GM23338 (cell line): ENCODE data around the gene ARID1B. TPM values are rescaled to one million over a fixed set of nuclear protein-coding genes. Genes with fewer than 3 reads are reported as not detected.

Experiments used
- ATAC-seq: fragments of 200-7000 bp; cut with Tn5 transposase; 3 replicates; pipeline ENCODE4 v1.9.1; 2020
- DNase-seq: peaks from one replicate; pipeline ENCODE4 v3.0.0-alpha.2; 2015; ENCODE audit warnings: low spot score
- H2AFZ ChIP-seq: fragments of 200-600 bp; sonication (generic); 2 replicates; pipeline ENCODE4 v1.8.0; 2016; ENCODE audit warnings: antibody characterized with exemption, mild to moderate bottlenecking, moderate library complexity
- H3F3A ChIP-seq: fragments of 200-600 bp; sonication (generic); replicated peaks from 2 replicates; pipeline ENCODE4 v1.8.0; 2017; ENCODE audit warnings: antibody characterized with exemption, mixed run types, low read depth
- H3K27ac ChIP-seq: fragments of 200-600 bp; sonication (generic); 2 replicates; pipeline ENCODE4 v1.6.1; 2016; ENCODE audit warnings: low read depth
- H3K27me3 ChIP-seq: fragments of 200-600 bp; sonication (generic); 2 replicates; pipeline ENCODE4 v1.8.0; 2016; ENCODE audit warnings: mild to moderate bottlenecking, mixed run types, moderate library complexity; ENCODE audit not compliant: insufficient read depth
- H3K36me3 ChIP-seq: fragments of 200-600 bp; sonication (generic); 2 replicates; pipeline ENCODE4 v1.8.0; 2016; ENCODE audit warnings: mild to moderate bottlenecking; ENCODE audit not compliant: insufficient read depth
- H3K4me1 ChIP-seq: fragments of 200-600 bp; sonication (generic); 2 replicates; pipeline ENCODE4 v1.8.0; 2016; ENCODE audit warnings: mild to moderate bottlenecking, moderate library complexity; ENCODE audit not compliant: insufficient read depth
- H3K4me2 ChIP-seq: fragments of 200-600 bp; sonication (generic); 2 replicates; pipeline ENCODE4 v1.7.1; 2017; ENCODE audit warnings: mixed run types
- H3K4me3 ChIP-seq: fragments of 200-600 bp; sonication (generic); 2 replicates; pipeline ENCODE4 v1.6.1; 2016; ENCODE audit warnings: mixed run types
- H3K79me2 ChIP-seq: fragments of 200-600 bp; sonication (generic); replicated peaks from 2 replicates; pipeline ENCODE4 v1.8.0; 2017; ENCODE audit warnings: mild to moderate bottlenecking; ENCODE audit not compliant: insufficient read depth
- H3K9me2 ChIP-seq: fragments of 200-600 bp; sonication (generic); 2 replicates; pipeline ENCODE4 v1.8.0; 2017; ENCODE audit not compliant: insufficient read depth
- H4K20me1 ChIP-seq: fragments of 200-600 bp; sonication (generic); replicated peaks from 2 replicates; pipeline ENCODE4 v1.8.0; 2017; ENCODE audit warnings: mild to moderate bottlenecking; ENCODE audit not compliant: insufficient read depth
- H3K27ac Mint-ChIP-seq: 2 replicates; pipeline ENCODE4 v1.8.0; 2020; ENCODE audit warnings: inconsistent platforms, mild to moderate bottlenecking, moderate library complexity, mixed read lengths
- H3K27me3 Mint-ChIP-seq: 3 replicates; pipeline ENCODE4 v1.8.0; 2022; ENCODE audit warnings: low read depth, mild to moderate bottlenecking, moderate library complexity, mixed read lengths, inconsistent platforms; ENCODE audit not compliant: insufficient read depth, poor library complexity
- H3K36me3 Mint-ChIP-seq: 3 replicates; pipeline ENCODE4 v1.8.0; 2021; ENCODE audit warnings: low read depth, mild to moderate bottlenecking, inconsistent platforms, moderate library complexity, mixed read lengths
- H3K4me1 Mint-ChIP-seq: 3 replicates; pipeline ENCODE4 v1.8.0; 2020; ENCODE audit warnings: mild to moderate bottlenecking, inconsistent platforms, mixed read lengths
- H3K4me3 Mint-ChIP-seq: 3 replicates; pipeline ENCODE4 v1.8.0; 2021; ENCODE audit warnings: moderate library complexity, mild to moderate bottlenecking, inconsistent platforms, mixed read lengths
- H3K9me3 Mint-ChIP-seq: 3 replicates; pipeline ENCODE4 v1.8.0; 2020; ENCODE audit warnings: moderate library complexity, mild to moderate bottlenecking, inconsistent platforms, mixed read lengths
- CREB1 ChIP-seq: fragments of 250-450 bp; sonication (Bioruptor Pico); IDR thresholded peaks from 2 replicates; pipeline ENCODE4 v1.5.0; 2020; ENCODE audit warnings: low read depth, mild to moderate bottlenecking, moderate library complexity
- EZH2 ChIP-seq: fragments of 200-600 bp; sonication (generic); IDR thresholded peaks from one replicate; pipeline ENCODE4 v1.8.0; 2017; ENCODE audit warnings: antibody characterized with exemption, mild to moderate bottlenecking, low read depth; ENCODE audit not compliant: unreplicated experiment
- EZH2phosphoT487 ChIP-seq: fragments of 200-600 bp; sonication (generic); IDR thresholded peaks from one replicate; pipeline ENCODE4 v1.8.1; 2018; ENCODE audit warnings: antibody characterized with exemption; ENCODE audit not compliant: unreplicated experiment
- JUNB ChIP-seq: IDR thresholded peaks from one replicate; pipeline ENCODE4 v1.6.1; 2016; ENCODE audit warnings: antibody characterized with exemption; ENCODE audit not compliant: unreplicated experiment
- NANOG ChIP-seq: IDR thresholded peaks from 2 replicates; pipeline ENCODE4 v1.6.1; 2016; ENCODE audit warnings: antibody characterized with exemption, borderline replicate concordance
- POLR2AphosphoS5 ChIP-seq: IDR thresholded peaks from 2 replicates; pipeline ENCODE4 v1.6.1; 2016; ENCODE audit warnings: antibody characterized with exemption, low read depth
- STAT1 ChIP-seq: IDR thresholded peaks from one replicate; pipeline ENCODE4 v1.6.1; 2016; ENCODE audit warnings: antibody characterized with exemption; ENCODE audit not compliant: unreplicated experiment
- ZNF114 ChIP-seq: fragments of 250-450 bp; sonication (Bioruptor Pico); IDR thresholded peaks from 2 replicates; pipeline ENCODE4 v1.5.0; 2020; ENCODE audit warnings: mild to moderate bottlenecking, moderate library complexity
- ZNF331 ChIP-seq: fragments of 250-450 bp; sonication (Bioruptor Pico); IDR thresholded peaks from 2 replicates; pipeline ENCODE4 v1.5.0; 2020; ENCODE audit warnings: low read depth, mild to moderate bottlenecking, moderate library complexity
- ZNF462 ChIP-seq: fragments of 250-450 bp; sonication (Bioruptor Pico); IDR thresholded peaks from 2 replicates; pipeline ENCODE4 v1.5.0; 2020; ENCODE audit warnings: mild to moderate bottlenecking, moderate library complexity
- polyA plus RNA-seq: library from polyadenylated mRNA; unstranded; fragments of >200 nt; fragmentation: Nextera tagmentation; extraction: Ambion mirVana; gene quantifications from 2 replicates; pipeline ENCODE4 v1.2.1, GENCODE V29; 2016
- total RNA-seq: library from RNA; depleted of rRNA; stranded (reverse); fragments of >200 nt; shearing (Covaris generic); gene quantifications from 2 replicates; pipeline ENCODE4 v1.2.3, GENCODE V29; 2014
- TF ChIP-seq, protein P1 (sequence below), 2 experiments: fragments of 200-600 bp in 1 of 2; sonication (generic) in 1 of 2; conservative IDR thresholded peaks; 2 replicates each; pipeline versions ENCODE4 v1.5.1 to v1.6.1; 2016 to 2017; ENCODE audit warnings: antibody characterized with exemption in 2 of 2, low read depth in 2 of 2, mild to moderate bottlenecking in 2 of 2, moderate library complexity in 1 of 2
- TF ChIP-seq, protein P2 (sequence below): IDR thresholded peaks from one replicate; pipeline ENCODE4 v1.6.1; 2018; ENCODE audit warnings: antibody characterized with exemption; ENCODE audit not compliant: unreplicated experiment
- TF ChIP-seq, protein P3 (sequence below): IDR thresholded peaks from 2 replicates; pipeline ENCODE4 v1.6.1; 2016; ENCODE audit warnings: antibody characterized with exemption

Gene ARID1B
- total and polyA plus RNA-seq, 2 experiments from 2014 or later: 59.3 to 72.2 TPM

- Histone ChIP-seq H3F3A (peaks cover 11% of the 10 kb centered on the region; the same call in 1 of the 2 replicates), H3K9me2 (peaks cover 9% of the 10 kb centered on the region; the same call in 1 of the 2 replicates), H3K36me3 (no peaks in the 10 kb centered on the region), H3K4me3 (no peak overlapping the region), H3K4me1 (peaks cover 3% of the 10 kb centered on the region; the same call in 1 of the 2 replicates), H3K79me2 (no peaks in the 10 kb centered on the region), H3K27ac (no peak overlapping the region), H3K27me3 (peaks cover 38% of the 10 kb centered on the region), H2AFZ (no peak overlapping the region), H3K4me2 (no peak overlapping the region), H4K20me1 (no peaks in the 10 kb centered on the region)
- TF ChIP-seq, protein P1, sequence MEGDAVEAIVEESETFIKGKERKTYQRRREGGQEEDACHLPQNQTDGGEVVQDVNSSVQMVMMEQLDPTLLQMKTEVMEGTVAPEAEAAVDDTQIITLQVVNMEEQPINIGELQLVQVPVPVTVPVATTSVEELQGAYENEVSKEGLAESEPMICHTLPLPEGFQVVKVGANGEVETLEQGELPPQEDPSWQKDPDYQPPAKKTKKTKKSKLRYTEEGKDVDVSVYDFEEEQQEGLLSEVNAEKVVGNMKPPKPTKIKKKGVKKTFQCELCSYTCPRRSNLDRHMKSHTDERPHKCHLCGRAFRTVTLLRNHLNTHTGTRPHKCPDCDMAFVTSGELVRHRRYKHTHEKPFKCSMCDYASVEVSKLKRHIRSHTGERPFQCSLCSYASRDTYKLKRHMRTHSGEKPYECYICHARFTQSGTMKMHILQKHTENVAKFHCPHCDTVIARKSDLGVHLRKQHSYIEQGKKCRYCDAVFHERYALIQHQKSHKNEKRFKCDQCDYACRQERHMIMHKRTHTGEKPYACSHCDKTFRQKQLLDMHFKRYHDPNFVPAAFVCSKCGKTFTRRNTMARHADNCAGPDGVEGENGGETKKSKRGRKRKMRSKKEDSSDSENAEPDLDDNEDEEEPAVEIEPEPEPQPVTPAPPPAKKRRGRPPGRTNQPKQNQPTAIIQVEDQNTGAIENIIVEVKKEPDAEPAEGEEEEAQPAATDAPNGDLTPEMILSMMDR (conservative IDR thresholded peaks at IDR 0.05; ENCODE audit: low read depth in 2 of 2): no peak
- TF ChIP-seq, protein P2, sequence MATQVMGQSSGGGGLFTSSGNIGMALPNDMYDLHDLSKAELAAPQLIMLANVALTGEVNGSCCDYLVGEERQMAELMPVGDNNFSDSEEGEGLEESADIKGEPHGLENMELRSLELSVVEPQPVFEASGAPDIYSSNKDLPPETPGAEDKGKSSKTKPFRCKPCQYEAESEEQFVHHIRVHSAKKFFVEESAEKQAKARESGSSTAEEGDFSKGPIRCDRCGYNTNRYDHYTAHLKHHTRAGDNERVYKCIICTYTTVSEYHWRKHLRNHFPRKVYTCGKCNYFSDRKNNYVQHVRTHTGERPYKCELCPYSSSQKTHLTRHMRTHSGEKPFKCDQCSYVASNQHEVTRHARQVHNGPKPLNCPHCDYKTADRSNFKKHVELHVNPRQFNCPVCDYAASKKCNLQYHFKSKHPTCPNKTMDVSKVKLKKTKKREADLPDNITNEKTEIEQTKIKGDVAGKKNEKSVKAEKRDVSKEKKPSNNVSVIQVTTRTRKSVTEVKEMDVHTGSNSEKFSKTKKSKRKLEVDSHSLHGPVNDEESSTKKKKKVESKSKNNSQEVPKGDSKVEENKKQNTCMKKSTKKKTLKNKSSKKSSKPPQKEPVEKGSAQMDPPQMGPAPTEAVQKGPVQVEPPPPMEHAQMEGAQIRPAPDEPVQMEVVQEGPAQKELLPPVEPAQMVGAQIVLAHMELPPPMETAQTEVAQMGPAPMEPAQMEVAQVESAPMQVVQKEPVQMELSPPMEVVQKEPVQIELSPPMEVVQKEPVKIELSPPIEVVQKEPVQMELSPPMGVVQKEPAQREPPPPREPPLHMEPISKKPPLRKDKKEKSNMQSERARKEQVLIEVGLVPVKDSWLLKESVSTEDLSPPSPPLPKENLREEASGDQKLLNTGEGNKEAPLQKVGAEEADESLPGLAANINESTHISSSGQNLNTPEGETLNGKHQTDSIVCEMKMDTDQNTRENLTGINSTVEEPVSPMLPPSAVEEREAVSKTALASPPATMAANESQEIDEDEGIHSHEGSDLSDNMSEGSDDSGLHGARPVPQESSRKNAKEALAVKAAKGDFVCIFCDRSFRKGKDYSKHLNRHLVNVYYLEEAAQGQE: no peak
- TF ChIP-seq POLR2AphosphoS5 (no peak), ZNF114 (CRISPR knock-in tag) (no peak), EZH2phosphoT487 (no peak), NANOG (no peak), EZH2 (no peak), ZNF462 (no peak), CREB1 (CRISPR knock-in tag) (no peak), STAT1 (no peak), ZNF331 (no peak), JUNB (no peak)
- TF ChIP-seq, protein P3, sequence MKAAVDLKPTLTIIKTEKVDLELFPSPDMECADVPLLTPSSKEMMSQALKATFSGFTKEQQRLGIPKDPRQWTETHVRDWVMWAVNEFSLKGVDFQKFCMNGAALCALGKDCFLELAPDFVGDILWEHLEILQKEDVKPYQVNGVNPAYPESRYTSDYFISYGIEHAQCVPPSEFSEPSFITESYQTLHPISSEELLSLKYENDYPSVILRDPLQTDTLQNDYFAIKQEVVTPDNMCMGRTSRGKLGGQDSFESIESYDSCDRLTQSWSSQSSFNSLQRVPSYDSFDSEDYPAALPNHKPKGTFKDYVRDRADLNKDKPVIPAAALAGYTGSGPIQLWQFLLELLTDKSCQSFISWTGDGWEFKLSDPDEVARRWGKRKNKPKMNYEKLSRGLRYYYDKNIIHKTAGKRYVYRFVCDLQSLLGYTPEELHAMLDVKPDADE: no peak
- ATAC-seq (no peak), DNase-seq (no peak)
- Mint-ChIP-seq H3K36me3 (no peaks in the 10 kb centered on the region; the same call in 2 of the 3 replicates), H3K4me1 (peaks cover 29% of the 10 kb centered on the region), H3K4me3 (no peak overlapping the region), H3K9me3 (peaks cover 8% of the 10 kb centered on the region; the same call in 2 of the 3 replicates), H3K27ac (no peak overlapping the region), H3K27me3 (peaks cover 55% of the 10 kb centered on the region)
Measured at GRCh38 chr6:157233156-157233555, 456.0 kb downstream of the ARID1B start.
